Transverse colon (tissue), 4 donors: ENCODE data around the gene CIROP. TPM values are rescaled to one million over a fixed set of nuclear protein-coding genes. Genes with fewer than 3 reads are reported as not detected.

Experiments
- DNase-seq: peaks from one replicate; pipeline ENCODE4 v3.0.0-alpha.2; 2019
- H3K27ac ChIP-seq, 4 donors: fragments of 200-600 bp; sonication (generic); 2 replicates each; pipeline ENCODE4 v1.5.1; 2016 to 2018; ENCODE audit warnings: inconsistent platforms in 4 of 4
- H3K27me3 ChIP-seq: fragments of 200-600 bp; sonication (generic); 2 replicates; pipeline ENCODE4 v1.5.1; 2017; ENCODE audit warnings: inconsistent platforms
- H3K36me3 ChIP-seq, 4 donors: fragments of 200-600 bp; sonication (generic); 2 replicates each; pipeline ENCODE4 v1.5.1; 2017 to 2019; ENCODE audit warnings: inconsistent platforms in 4 of 4
- H3K4me1 ChIP-seq, 4 donors: fragments of 200-600 bp; sonication (generic); 2 replicates each; pipeline ENCODE4 v1.5.1; 2017 to 2020; ENCODE audit warnings: inconsistent platforms in 4 of 4
- H3K4me3 ChIP-seq, 4 donors: fragments of 200-600 bp; sonication (generic); 1 replicate in 1 of 4; 2 replicates in 3 of 4; pipeline versions ENCODE4 v1.5.1 to v1.6.1; 2017 to 2019; ENCODE audit warnings: inconsistent platforms in 4 of 4
- H3K9me3 ChIP-seq, 2 donors: fragments of 200-600 bp; sonication (generic); 2 replicates each; pipeline ENCODE4 v1.5.1; 2017 to 2019; ENCODE audit warnings: inconsistent platforms in 2 of 2
- CTCF ChIP-seq, 5 experiments: fragments of 200-600 bp in 3 of 5; fragments of 450-650 bp in 2 of 5; sonication (generic) in 3 of 5; IDR thresholded peaks; 1 replicate in 2 of 5; 2 replicates in 3 of 5; pipeline ENCODE4 v1.5.1; 2016 to 2017; ENCODE audit warnings: antibody characterized with exemption in 5 of 5, inconsistent platforms in 3 of 5, mild to moderate bottlenecking in 2 of 5, moderate library complexity in 1 of 5
- EP300 ChIP-seq: sonication (generic); formaldehyde crosslinking; IDR thresholded peaks from one replicate; pipeline ENCODE4 v1.6.1; 2017; ENCODE audit warnings: antibody characterized with exemption, low read depth
- POLR2A ChIP-seq: fragments of 450-650 bp; IDR thresholded peaks from one replicate; pipeline ENCODE4 v1.6.1; 2016; ENCODE audit warnings: antibody characterized with exemption, mild to moderate bottlenecking, moderate library complexity
- POLR2AphosphoS5 ChIP-seq, 3 donors: sonication (generic); formaldehyde crosslinking; IDR thresholded peaks; one replicate each; pipeline ENCODE4 v1.6.1; 2016; ENCODE audit warnings: antibody characterized with exemption in 3 of 3
- WGBS, 2 donors: methylation state at CpG; one replicate each; pipeline ENCODE4 v1.1.5; 2018; ENCODE audit warnings: low coverage in 1 of 2; 5-methylcytosine and 5-hydroxymethylcytosine counted together
- in situ Hi-C, 4 donors: fragments of 200-750 bp; cut with MboI; loops; one replicate each; pipeline versions ENCODE4 v1.15.0 to v1.15.1; 2017; ENCODE audit warnings: low sequenced_read_pairs in 3 of 4, low pct_ligation_motif_present in 1 of 4, low pct_unique_long_range_greater_than_20kb in 1 of 4
- intact Hi-C: fragments of 100-400 bp; cut with DNase I; formaldehyde crosslinking; loops from one replicate; pipeline ENCODE4 v1.15.1; 2023; ENCODE audit warnings: low total_unique reads
- total RNA-seq, 4 donors: library from RNA; depleted of rRNA; stranded (reverse); fragments of >200 nt; gene quantifications; one replicate each; pipeline ENCODE4 v1.1.0, GENCODE V29; 2016

Gene CIROP
- total RNA-seq, 4 donors from 2014 or later = not detected

DNA sequence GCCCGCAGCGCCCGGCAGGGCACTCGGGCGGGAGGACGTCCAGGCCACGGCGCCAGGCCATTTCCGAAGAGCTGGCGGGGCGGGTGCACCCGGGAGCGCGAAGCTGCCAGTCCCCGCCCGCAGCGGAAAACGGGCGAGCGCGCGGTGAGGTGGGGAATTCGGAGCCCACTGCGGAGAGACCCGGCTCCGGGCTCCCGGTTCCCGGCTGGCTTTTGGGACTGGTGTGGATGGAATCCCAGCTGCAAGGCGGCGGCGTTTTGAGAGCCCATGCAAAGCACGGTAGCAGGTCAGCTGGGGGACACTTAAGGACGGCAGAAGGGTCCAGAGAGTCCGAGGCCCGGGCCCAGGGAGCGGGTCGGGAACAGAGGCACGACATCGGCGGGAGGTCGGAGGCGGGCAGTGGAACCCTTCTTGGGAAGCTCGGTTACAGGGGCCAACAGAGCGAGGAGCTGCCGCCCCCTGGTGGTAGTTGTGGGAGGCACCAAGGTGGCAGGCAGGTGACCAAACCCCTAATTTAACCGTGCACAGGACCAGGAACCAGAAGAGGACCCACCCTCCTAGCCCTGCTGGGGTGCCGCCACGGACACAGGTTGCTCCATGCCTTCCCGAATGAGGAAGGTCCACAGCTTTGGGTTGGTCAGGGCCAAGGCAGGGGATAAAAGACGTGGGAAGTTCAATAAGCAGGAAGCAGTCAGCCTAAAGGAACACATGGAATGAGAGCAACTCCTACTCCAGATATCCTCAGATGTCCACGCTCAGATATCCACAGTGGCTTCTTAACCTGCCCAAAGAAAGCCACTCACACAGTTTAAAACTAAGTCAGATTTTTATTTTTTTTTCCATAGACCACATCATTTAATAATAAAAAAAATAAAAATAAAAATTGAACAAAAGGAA is 46.8 kb downstream of the CIROP start:
- DNase-seq = peak; percentile 92
- in situ Hi-C loops (no loop called here), intact Hi-C loops (loop anchor here (2.0 kb wide), 1 partner anchor 71 kb away; no protein-coding TSS in a partner anchor)
- Histone ChIP-seq H3K27ac (peak overlapping the region; percentile 57 to 86 (median 86)), H3K4me1 (peaks cover 10 to 26% (median 20%) of the 10 kb centered on the region in 4 donors), H3K27me3 (no peaks in the 10 kb centered on the region), H3K36me3 (peaks cover 0 to 34% (median 17%) of the 10 kb centered on the region in 4 donors), H3K9me3 (no peaks in the 10 kb centered on the region), H3K4me3 (peak overlapping the region; percentile 49 to 81 (median 72))
- peak in 2 of 3 donors; percentile 25 to 53 for TF ChIP-seq POLR2AphosphoS5 (IDR thresholded peaks at IDR 0.05)
- peak; percentile 7 for TF ChIP-seq POLR2A
- peak; percentile 95 to 97 (median 96) for TF ChIP-seq CTCF (IDR thresholded peaks at IDR 0.05)
- TF ChIP-seq EP300 = no peak
- WGBS, 2 donors = 1 to 17% methylated on average over 2 to 45 of the region's 51 CpGs

- no peaks in the 10 kb centered on the region for H3K9me3 ChIP-seq
- DNase-seq = peak; percentile 84
- intact Hi-C loops = no loop called here
- TF ChIP-seq EP300 (no peak), CTCF (IDR thresholded peaks at IDR 0.05) (no peak), POLR2A (no peak), POLR2AphosphoS5 (IDR thresholded peaks at IDR 0.05) (no peak)
- in situ Hi-C loops = no loop called here
- peak within 1 kb of the TSS; percentile 49 to 81 (median 72) for H3K4me3 ChIP-seq
- H3K27me3 ChIP-seq = no peaks in the 10 kb centered on the region
- peaks cover 10 to 26% (median 18%) of the 10 kb centered on the region in 4 donors for H3K4me1 ChIP-seq
- H3K27ac ChIP-seq = peak within 1 kb of the TSS; percentile 57 to 86 (median 86)
- H3K36me3 ChIP-seq = peaks cover 0 to 26% (median 13%) of the 10 kb centered on the region in 4 donors
- WGBS, 2 donors = 6 to 10% methylated on average over 10 to 14 of the region's 73 CpGs
Observed at GRCh38 chr14:23056956-23057756, 47.6 kb downstream of the CIROP start, which contains the start of gene CDH24. CDH24 (minus strand) TSS chr14:23057520; CDS start chr14:23055733, 1,787 bp downstream.

- 5 to 8% methylated on average over 5 to 17 of the region's 17 CpGs for WGBS, 2 donors
- H3K27ac ChIP-seq = peak overlapping the region in 1 of 4 donors; percentile 8
Observed at GRCh38 chr14:23056145-23056955, 48.4 kb downstream of the CIROP start.

More at GRCh38 chr14:23056145-23056955, 48.4 kb downstream of the CIROP start:
- H3K4me3 ChIP-seq = peak overlapping the region in 2 of 4 donors; percentile 68 to 76
- H3K9me3 ChIP-seq = no peaks in the 10 kb centered on the region
- H3K4me1 ChIP-seq = peaks cover 10 to 26% (median 17%) of the 10 kb centered on the region in 4 donors
- no peak for TF ChIP-seq POLR2AphosphoS5 (IDR thresholded peaks at IDR 0.05)
- peak; percentile 59 to 71 (median 64) for TF ChIP-seq CTCF (IDR thresholded peaks at IDR 0.05)
- intact Hi-C loops (no loop called here), in situ Hi-C loops (no loop called here)
- H3K36me3 ChIP-seq = peaks cover 0 to 22% (median 11%) of the 10 kb centered on the region in 4 donors
- DNase-seq = peak; percentile 80
- H3K27me3 ChIP-seq = no peaks in the 10 kb centered on the region
